ENCODE data around the gene C2orf76.

GRCh38 chr2:119294671-119295070 lies 72.0 kb downstream of the C2orf76 start:
- TF ChIP-seq CTCF (IDR thresholded peaks at IDR 0.05) (no peak), HMGXB4 (CRISPR knock-in tag; IDR thresholded peaks at IDR 0.05; ENCODE audit: borderline replicate concordance) (no peak), POLR2A (IDR thresholded peaks at IDR 0.05; ENCODE audit: low read length) (no peak), RAD21 (conservative IDR thresholded peaks at IDR 0.05 in 1 of 2, IDR thresholded peaks at IDR 0.05 in 1 of 2) (no peak), JUN (IDR thresholded peaks at IDR 0.05) (no peak), EHMT2 (IDR thresholded peaks at IDR 0.05; ENCODE audit: low read depth) (no peak), EP300 (IDR thresholded peaks at IDR 0.05) (no peak), ATOH8 (CRISPR knock-in tag; IDR thresholded peaks at IDR 0.05; ENCODE audit: low read depth) (no peak), PHF8 (IDR thresholded peaks at IDR 0.05; ENCODE audit: borderline replicate concordance, low read depth) (no peak), USF2 (IDR thresholded peaks at IDR 0.05) (no peak), RFX5 (IDR thresholded peaks at IDR 0.05) (no peak)

Data from A549 (cell line).